Panc1 (cell line): ENCODE results near the gene AMIGO2. TPM values are rescaled to one million over a fixed set of nuclear protein-coding genes. Genes with fewer than 3 reads are reported as not detected.

Experiments used
- ATAC-seq: fragments of 200-7000 bp; cut with Tn5 transposase; 2 replicates; pipeline ENCODE4 v1.9.1; 2020; ENCODE audit warnings: mild to moderate bottlenecking, moderate library complexity
- BruUV-seq: library from RNA; stranded (reverse); fragments of 400-500 nt; replicated peaks from 2 replicates; lab custom pipeline; 2021; lab: Mats Ljungman, UMichigan
- CTCF ChIA-PET: fragments of 300-600 bp; sonication (Branson Sonifier 250); formaldehyde crosslinking; loops from one replicate; lab custom pipeline; 2022; ENCODE audit warnings: antibody characterized with exemption; lab: Charles Lee
- POLR2A ChIA-PET: fragments of 300-600 bp; sonication (Branson Sonifier 250); formaldehyde crosslinking; loops from one replicate; lab custom pipeline; 2022; ENCODE audit warnings: antibody characterized with exemption; lab: Charles Lee
- DNase-seq: peaks from one replicate; pipeline ENCODE4 v3.0.0-alpha.2; 2010; ENCODE audit warnings: low read depth, low spot score
- H3K27ac ChIP-seq: 2 replicates; pipeline ENCODE4 v1.5.1; 2011; ENCODE audit warnings: mild to moderate bottlenecking, low read length, inconsistent platforms
- H3K27me3 ChIP-seq: fragments of 200-500 bp; sonication (Bioruptor generic); 2 replicates; pipeline ENCODE4 v1.6.0; 2014; ENCODE audit warnings: low read length, inconsistent platforms; ENCODE audit not compliant: control insufficient read depth, insufficient read depth
- H3K36me3 ChIP-seq: fragments of 200-500 bp; sonication (Bioruptor generic); 2 replicates; pipeline ENCODE4 v1.5.1; 2014; ENCODE audit warnings: inconsistent platforms, mild to moderate bottlenecking, low read length, moderate library complexity; ENCODE audit not compliant: control insufficient read depth, insufficient read depth
- H3K4me1 ChIP-seq: 2 replicates; pipeline ENCODE4 v1.5.1; 2011; ENCODE audit warnings: inconsistent platforms, mild to moderate bottlenecking, low read length, moderate library complexity; ENCODE audit not compliant: control insufficient read depth, insufficient read depth
- H3K4me3 ChIP-seq, 2 experiments: 2 replicates each; pipeline ENCODE4 v1.5.1; 2011 to 2012; ENCODE audit warnings: low read depth in 2 of 2, low read length in 2 of 2, mild to moderate bottlenecking in 2 of 2, inconsistent platforms in 1 of 2, moderate library complexity in 1 of 2
- H3K9me3 ChIP-seq: fragments of 200-500 bp; sonication (Bioruptor generic); 2 replicates; pipeline ENCODE4 v1.5.1; 2014; ENCODE audit warnings: low read depth, mild to moderate bottlenecking, inconsistent platforms, low read length, moderate library complexity; ENCODE audit not compliant: control insufficient read depth, insufficient read depth
- POLR2AphosphoS5 ChIP-seq: IDR thresholded peaks from 2 replicates; pipeline ENCODE4 v1.6.1; 2012; ENCODE audit warnings: mild to moderate bottlenecking, low read depth, low read length, moderate library complexity
- SIN3A ChIP-seq: IDR thresholded peaks from 2 replicates; pipeline ENCODE4 v1.6.1; 2012; ENCODE audit warnings: low read depth, mild to moderate bottlenecking, low read length, moderate library complexity, borderline replicate concordance; ENCODE audit not compliant: insufficient read depth
- TCF7L2 ChIP-seq: IDR thresholded peaks from 2 replicates; pipeline ENCODE4 v1.6.1; 2011; ENCODE audit warnings: mild to moderate bottlenecking, low read depth, low read length, inconsistent platforms
- in situ Hi-C: cut with HindIII; loops from 2 replicates; pipeline ENCODE4 v1.10.0; 2016; ENCODE audit warnings: low sequenced_read_pairs, low pct_unique_long_range_greater_than_20kb
- intact Hi-C: fragments of 100-400 bp; cut with micrococcal nuclease; formaldehyde crosslinking; loops from one replicate; pipeline ENCODE4 v1.10.0; 2022; ENCODE audit not compliant: unreplicated experiment
- total RNA-seq: library from RNA; stranded (reverse); gene quantifications from one replicate; pipeline ENCODE4 v1.2.1, GENCODE V29; 2021; ENCODE audit not compliant: unreplicated experiment
- TF ChIP-seq, protein P1 (sequence below): fragments of 450-650 bp; IDR thresholded peaks from 2 replicates; pipeline ENCODE4 v1.5.1; 2017; ENCODE audit warnings: mild to moderate bottlenecking
- TF ChIP-seq, protein P2 (sequence below), 2 experiments: IDR thresholded peaks; 2 replicates each; pipeline ENCODE4 v1.6.1; 2011 to 2012; ENCODE audit warnings: low read depth in 2 of 2, control low read depth in 1 of 2, low read length in 1 of 2, mild to moderate bottlenecking in 1 of 2, moderate library complexity in 1 of 2; ENCODE audit not compliant: insufficient read depth in 1 of 2

The AMIGO2 gene
- total RNA-seq, 1 experiment from 2014 or later: 21.8 TPM

GRCh38 chr12:47067176-47067575 is 12.6 kb downstream of the AMIGO2 start:
- CTCF ChIA-PET: no interaction called here

DNA sequence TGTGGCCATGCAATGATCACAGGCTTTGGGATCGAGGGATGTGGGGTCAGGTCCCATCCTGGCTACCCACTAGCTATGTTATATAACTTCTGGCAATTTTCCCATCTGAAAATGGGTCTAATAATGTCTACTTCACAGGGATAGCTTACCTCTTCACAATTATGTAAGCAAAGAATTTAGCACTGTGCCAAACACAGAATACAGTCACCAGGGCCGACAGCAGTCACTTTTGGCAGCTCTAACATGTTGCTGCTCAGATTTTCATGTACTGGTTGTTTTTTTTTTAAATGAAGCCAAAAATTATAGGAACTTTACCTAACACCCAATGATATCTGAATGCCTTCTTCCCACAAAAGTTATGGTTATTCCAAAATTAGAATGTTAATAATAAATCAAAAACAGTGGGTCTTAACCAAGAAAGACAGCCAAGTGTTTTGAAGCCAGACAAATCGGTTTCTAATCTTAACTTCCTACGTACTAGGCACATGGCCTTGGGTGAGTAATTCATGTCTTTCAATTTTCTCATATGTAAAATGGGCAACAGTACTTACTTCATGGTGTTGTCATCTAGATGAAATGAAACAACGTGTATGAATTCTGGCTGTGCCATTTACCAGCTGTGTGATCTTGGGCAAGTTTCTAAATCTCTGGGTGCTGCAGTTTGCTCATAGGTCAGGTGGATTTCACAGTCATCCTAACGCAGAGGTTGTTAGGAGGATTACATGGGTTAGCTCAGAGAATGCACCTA is 13.3 kb downstream of the AMIGO2 start:
- Histone ChIP-seq H3K9me3 (no peaks in the 10 kb centered on the region), H3K27me3 (no peaks in the 10 kb centered on the region), H3K4me1 (peaks cover 3% of the 10 kb centered on the region; the same call in 1 of the 2 replicates), H3K4me3 (no peak overlapping the region), H3K27ac (no peak overlapping the region; the same call in 1 of the 2 replicates), H3K36me3 (no peaks in the 10 kb centered on the region)
- no TSS peak for BruUV-seq
- ChIA-PET CTCF (no interaction called here), POLR2A (no interaction called here)
- intact Hi-C loops (no loop called here), in situ Hi-C loops (no loop called here)
- TF ChIP-seq SIN3A (no peak), POLR2AphosphoS5 (no peak), TCF7L2 (no peak)
- TF ChIP-seq, protein P1, sequence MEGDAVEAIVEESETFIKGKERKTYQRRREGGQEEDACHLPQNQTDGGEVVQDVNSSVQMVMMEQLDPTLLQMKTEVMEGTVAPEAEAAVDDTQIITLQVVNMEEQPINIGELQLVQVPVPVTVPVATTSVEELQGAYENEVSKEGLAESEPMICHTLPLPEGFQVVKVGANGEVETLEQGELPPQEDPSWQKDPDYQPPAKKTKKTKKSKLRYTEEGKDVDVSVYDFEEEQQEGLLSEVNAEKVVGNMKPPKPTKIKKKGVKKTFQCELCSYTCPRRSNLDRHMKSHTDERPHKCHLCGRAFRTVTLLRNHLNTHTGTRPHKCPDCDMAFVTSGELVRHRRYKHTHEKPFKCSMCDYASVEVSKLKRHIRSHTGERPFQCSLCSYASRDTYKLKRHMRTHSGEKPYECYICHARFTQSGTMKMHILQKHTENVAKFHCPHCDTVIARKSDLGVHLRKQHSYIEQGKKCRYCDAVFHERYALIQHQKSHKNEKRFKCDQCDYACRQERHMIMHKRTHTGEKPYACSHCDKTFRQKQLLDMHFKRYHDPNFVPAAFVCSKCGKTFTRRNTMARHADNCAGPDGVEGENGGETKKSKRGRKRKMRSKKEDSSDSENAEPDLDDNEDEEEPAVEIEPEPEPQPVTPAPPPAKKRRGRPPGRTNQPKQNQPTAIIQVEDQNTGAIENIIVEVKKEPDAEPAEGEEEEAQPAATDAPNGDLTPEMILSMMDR: no peak
- DNase-seq: no peak
- no peak for ATAC-seq

More at GRCh38 chr12:47067176-47067575, 12.6 kb downstream of the AMIGO2 start:
- POLR2A ChIA-PET: no interaction called here
- H3K9me3 ChIP-seq: no peaks in the 10 kb centered on the region
- intact Hi-C loops (no loop called here), in situ Hi-C loops (no loop called here)
- H3K36me3 ChIP-seq: no peaks in the 10 kb centered on the region
- BruUV-seq: no TSS peak
- H3K27me3 ChIP-seq: no peaks in the 10 kb centered on the region
- peaks cover 3% of the 10 kb centered on the region; the same call in 1 of the 2 replicates for H3K4me1 ChIP-seq
- TF ChIP-seq TCF7L2 (no peak), POLR2AphosphoS5 (no peak), SIN3A (no peak)
- TF ChIP-seq, protein P2, sequence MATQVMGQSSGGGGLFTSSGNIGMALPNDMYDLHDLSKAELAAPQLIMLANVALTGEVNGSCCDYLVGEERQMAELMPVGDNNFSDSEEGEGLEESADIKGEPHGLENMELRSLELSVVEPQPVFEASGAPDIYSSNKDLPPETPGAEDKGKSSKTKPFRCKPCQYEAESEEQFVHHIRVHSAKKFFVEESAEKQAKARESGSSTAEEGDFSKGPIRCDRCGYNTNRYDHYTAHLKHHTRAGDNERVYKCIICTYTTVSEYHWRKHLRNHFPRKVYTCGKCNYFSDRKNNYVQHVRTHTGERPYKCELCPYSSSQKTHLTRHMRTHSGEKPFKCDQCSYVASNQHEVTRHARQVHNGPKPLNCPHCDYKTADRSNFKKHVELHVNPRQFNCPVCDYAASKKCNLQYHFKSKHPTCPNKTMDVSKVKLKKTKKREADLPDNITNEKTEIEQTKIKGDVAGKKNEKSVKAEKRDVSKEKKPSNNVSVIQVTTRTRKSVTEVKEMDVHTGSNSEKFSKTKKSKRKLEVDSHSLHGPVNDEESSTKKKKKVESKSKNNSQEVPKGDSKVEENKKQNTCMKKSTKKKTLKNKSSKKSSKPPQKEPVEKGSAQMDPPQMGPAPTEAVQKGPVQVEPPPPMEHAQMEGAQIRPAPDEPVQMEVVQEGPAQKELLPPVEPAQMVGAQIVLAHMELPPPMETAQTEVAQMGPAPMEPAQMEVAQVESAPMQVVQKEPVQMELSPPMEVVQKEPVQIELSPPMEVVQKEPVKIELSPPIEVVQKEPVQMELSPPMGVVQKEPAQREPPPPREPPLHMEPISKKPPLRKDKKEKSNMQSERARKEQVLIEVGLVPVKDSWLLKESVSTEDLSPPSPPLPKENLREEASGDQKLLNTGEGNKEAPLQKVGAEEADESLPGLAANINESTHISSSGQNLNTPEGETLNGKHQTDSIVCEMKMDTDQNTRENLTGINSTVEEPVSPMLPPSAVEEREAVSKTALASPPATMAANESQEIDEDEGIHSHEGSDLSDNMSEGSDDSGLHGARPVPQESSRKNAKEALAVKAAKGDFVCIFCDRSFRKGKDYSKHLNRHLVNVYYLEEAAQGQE (IDR thresholded peaks at IDR 0.05; ENCODE audit: insufficient read depth in 1 of 2, low read depth in 2 of 2, low read length in 1 of 2): no peak
- TF ChIP-seq, protein P1: no peak
- DNase-seq (no peak), ATAC-seq (no peak)
- H3K4me3 ChIP-seq: no peak overlapping the region
- H3K27ac ChIP-seq: no peak overlapping the region
